Muscle of leg (tissue), 16 donors: Measurements from ENCODE around the gene USP17L24. TPM values are rescaled to one million over a fixed set of nuclear protein-coding genes. Genes with fewer than 3 reads are reported as not detected.
"Not testable (repeated sequence)": the region's sequence is repeated elsewhere in the genome, so short reads cannot be mapped to it uniquely, and the experiment has no call there.

Experiments used
- DNase-seq: peaks from one replicate; pipeline ENCODE4 v3.0.0; 2013
- H3K27ac ChIP-seq: one replicate; pipeline ENCODE4 v1.5.1; 2013; ENCODE audit warnings: mild to moderate bottlenecking, low read length, control low read depth
- H3K27me3 ChIP-seq: one replicate; pipeline ENCODE4 v1.6.1; 2013; ENCODE audit warnings: low read length; ENCODE audit not compliant: control insufficient read depth, insufficient read depth
- H3K36me3 ChIP-seq: one replicate; pipeline ENCODE4 v1.6.1; 2013; ENCODE audit warnings: low read length; ENCODE audit not compliant: control insufficient read depth, insufficient read depth
- H3K4me1 ChIP-seq: one replicate; pipeline ENCODE4 v1.6.1; 2013; ENCODE audit warnings: low read length; ENCODE audit not compliant: control insufficient read depth, insufficient read depth
- H3K4me3 ChIP-seq: one replicate; pipeline ENCODE4 v1.5.1; 2013; ENCODE audit warnings: low read length, control low read depth
- H3K9me3 ChIP-seq: replicated peaks from 2 replicates; pipeline ENCODE4 v1.6.1; 2013; ENCODE audit warnings: low read depth, low read length; ENCODE audit not compliant: control insufficient read depth
- WGBS: methylation state at CpG from one replicate; pipeline ENCODE4 v1.1.5; 2013; ENCODE audit warnings: missing lambda C conversion rate; ENCODE audit not compliant: insufficient coverage; 5-methylcytosine and 5-hydroxymethylcytosine counted together
- long read RNA-seq, 11 donors: transcript quantifications; one replicate each; lab custom pipeline, GENCODE V29; 2026
- polyA plus RNA-seq, 8 donors: library from polyadenylated mRNA; unstranded; fragments of 120-200 nt; gene quantifications; one replicate each; pipeline versions ENCODE4 v1.2.1 to v1.2.3, GENCODE V29; 2013; ENCODE audit warnings: inconsistent platforms in 1 of 8, low replicate concordance in 1 of 8; ENCODE audit not compliant: insufficient read length in 8 of 8, insufficient read depth in 1 of 8
- total RNA-seq: library from RNA; stranded (reverse); fragments of 120-200 nt; gene quantifications from one replicate; pipeline ENCODE4 v1.2.4, GENCODE V29; 2013

Gene USP17L24, protein sequence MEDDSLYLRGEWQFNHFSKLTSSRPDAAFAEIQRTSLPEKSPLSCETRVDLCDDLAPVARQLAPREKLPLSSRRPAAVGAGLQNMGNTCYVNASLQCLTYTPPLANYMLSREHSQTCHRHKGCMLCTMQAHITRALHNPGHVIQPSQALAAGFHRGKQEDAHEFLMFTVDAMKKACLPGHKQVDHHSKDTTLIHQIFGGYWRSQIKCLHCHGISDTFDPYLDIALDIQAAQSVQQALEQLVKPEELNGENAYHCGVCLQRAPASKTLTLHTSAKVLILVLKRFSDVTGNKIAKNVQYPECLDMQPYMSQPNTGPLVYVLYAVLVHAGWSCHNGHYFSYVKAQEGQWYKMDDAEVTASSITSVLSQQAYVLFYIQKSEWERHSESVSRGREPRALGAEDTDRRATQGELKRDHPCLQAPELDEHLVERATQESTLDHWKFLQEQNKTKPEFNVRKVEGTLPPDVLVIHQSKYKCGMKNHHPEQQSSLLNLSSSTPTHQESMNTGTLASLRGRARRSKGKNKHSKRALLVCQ
- total RNA-seq (not detected), polyA plus RNA-seq (not detected)
- long read RNA-seq, donor 1, result 0 reads
- long read RNA-seq, donor 2, result 0 reads
- long read RNA-seq, donor 3, result 0 reads
- long read RNA-seq, donor 4, result 0 reads
- long read RNA-seq, donor 5, result 0 reads
- long read RNA-seq, donor 6, result 0 reads
- long read RNA-seq, donor 7, result 0 reads
- long read RNA-seq, donor 8, result 0 reads
- long read RNA-seq, donor 9, result 0 reads
- long read RNA-seq, donor 10, result 0 reads
- long read RNA-seq, donor 11, result 0 reads

DNA sequence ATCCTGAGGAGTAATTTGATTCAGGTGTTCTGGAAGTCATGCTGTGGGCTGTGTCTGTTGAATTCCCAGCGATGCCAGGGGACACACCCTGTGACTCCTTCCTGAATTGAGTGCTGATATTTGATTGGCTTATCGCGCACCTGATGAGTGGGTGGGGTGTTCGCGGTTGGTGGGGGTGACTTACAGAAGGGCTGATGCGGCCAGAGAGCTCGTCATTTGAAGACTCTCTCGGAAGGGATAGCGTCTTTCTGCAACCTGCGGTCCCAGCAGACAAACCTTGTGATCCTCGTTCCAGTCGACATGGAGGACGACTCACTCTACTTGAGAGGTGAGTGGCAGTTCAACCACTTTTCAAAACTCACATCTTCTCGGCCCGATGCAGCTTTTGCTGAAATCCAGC is at the start of gene USP17L24:
Gene USP17L24, plus strand, starts transcription at position 301 of the 400 bp plus-strand sequence. Its CDS starts 0 bp downstream, at position 301.
- DNase-seq, H3K4me1 ChIP-seq, H3K36me3 ChIP-seq, H3K27ac ChIP-seq, H3K4me3 ChIP-seq, H3K27me3 ChIP-seq, H3K9me3 ChIP-seq: not testable (repeated sequence)
- WGBS, result no CpG with 5 or more reads among the region's 15 CpGs

DNA sequence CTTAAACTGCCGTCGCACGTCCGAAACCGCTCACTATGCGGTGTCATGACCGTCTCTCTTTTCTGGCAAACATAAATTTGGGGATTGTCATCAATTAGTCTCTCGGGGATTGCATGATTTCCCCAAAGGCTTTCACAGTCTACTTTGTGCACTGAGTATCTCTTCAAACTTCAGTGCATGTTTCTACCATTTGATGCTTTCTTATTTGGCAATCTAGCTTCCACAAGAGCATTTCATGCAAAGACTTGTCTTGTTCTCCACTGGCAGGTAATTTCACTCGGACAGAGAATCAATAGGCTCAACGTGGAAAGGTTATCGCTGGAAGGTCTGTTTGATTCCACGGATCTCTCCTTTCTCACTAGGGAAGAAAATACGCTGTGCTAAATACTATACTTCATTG is 774 bp upstream of the USP17L24 start:
- not testable (repeated sequence) for DNase-seq

DNA sequence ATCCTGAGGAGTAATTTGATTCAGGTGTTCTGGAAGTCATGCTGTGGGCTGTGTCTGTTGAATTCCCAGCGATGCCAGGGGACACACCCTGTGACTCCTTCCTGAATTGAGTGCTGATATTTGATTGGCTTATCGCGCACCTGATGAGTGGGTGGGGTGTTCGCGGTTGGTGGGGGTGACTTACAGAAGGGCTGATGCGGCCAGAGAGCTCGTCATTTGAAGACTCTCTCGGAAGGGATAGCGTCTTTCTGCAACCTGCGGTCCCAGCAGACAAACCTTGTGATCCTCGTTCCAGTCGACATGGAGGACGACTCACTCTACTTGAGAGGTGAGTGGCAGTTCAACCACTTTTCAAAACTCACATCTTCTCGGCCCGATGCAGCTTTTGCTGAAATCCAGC is 4.6 kb downstream of the USP17L24 start, which contains the start of gene USP17L25:
Gene USP17L25, plus strand, starts transcription at position 301 of the 400 bp plus-strand sequence. Its CDS starts 0 bp downstream, at position 301.
- WGBS, result no CpG with 5 or more reads among the region's 15 CpGs
- H3K27ac ChIP-seq, H3K36me3 ChIP-seq, H3K9me3 ChIP-seq, H3K4me1 ChIP-seq, H3K27me3 ChIP-seq, DNase-seq, H3K4me3 ChIP-seq: not testable (repeated sequence)

More for the DNA sequence above, 774 bp upstream of the USP17L24 start:
- not testable (repeated sequence) for H3K27ac ChIP-seq, H3K27me3 ChIP-seq, H3K36me3 ChIP-seq, H3K4me3 ChIP-seq, H3K4me1 ChIP-seq, H3K9me3 ChIP-seq
- no CpG with 5 or more reads among the region's 13 CpGs for WGBS

DNA sequence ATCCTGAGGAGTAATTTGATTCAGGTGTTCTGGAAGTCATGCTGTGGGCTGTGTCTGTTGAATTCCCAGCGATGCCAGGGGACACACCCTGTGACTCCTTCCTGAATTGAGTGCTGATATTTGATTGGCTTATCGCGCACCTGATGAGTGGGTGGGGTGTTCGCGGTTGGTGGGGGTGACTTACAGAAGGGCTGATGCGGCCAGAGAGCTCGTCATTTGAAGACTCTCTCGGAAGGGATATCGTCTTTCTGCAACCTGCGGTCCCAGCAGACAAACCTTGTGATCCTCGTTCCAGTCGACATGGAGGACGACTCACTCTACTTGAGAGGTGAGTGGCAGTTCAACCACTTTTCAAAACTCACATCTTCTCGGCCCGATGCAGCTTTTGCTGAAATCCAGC is 9.4 kb downstream of the USP17L24 start, which contains the start of gene USP17L26:
Gene USP17L26, plus strand, starts transcription at position 301 of the 400 bp plus-strand sequence. Its CDS starts 0 bp downstream, at position 301.
- WGBS, result no CpG with 5 or more reads among the region's 15 CpGs
- not testable (repeated sequence) for H3K4me3 ChIP-seq, H3K27me3 ChIP-seq, DNase-seq, H3K27ac ChIP-seq, H3K36me3 ChIP-seq, H3K9me3 ChIP-seq, H3K4me1 ChIP-seq

DNA sequence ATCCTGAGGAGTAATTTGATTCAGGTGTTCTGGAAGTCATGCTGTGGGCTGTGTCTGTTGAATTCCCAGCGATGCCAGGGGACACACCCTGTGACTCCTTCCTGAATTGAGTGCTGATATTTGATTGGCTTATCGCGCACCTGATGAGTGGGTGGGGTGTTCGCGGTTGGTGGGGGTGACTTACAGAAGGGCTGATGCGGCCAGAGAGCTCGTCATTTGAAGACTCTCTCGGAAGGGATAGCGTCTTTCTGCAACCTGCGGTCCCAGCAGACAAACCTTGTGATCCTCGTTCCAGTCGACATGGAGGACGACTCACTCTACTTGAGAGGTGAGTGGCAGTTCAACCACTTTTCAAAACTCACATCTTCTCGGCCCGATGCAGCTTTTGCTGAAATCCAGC is 14.1 kb downstream of the USP17L24 start, which contains the start of gene USP17L5:
Gene USP17L5, plus strand, starts transcription at position 301 of the 400 bp plus-strand sequence. Its CDS starts 0 bp downstream, at position 301.
- not testable (repeated sequence) for H3K4me3 ChIP-seq, H3K27me3 ChIP-seq, H3K27ac ChIP-seq, H3K36me3 ChIP-seq, DNase-seq, H3K4me1 ChIP-seq, H3K9me3 ChIP-seq
- WGBS, result no CpG with 5 or more reads among the region's 15 CpGs

DNA sequence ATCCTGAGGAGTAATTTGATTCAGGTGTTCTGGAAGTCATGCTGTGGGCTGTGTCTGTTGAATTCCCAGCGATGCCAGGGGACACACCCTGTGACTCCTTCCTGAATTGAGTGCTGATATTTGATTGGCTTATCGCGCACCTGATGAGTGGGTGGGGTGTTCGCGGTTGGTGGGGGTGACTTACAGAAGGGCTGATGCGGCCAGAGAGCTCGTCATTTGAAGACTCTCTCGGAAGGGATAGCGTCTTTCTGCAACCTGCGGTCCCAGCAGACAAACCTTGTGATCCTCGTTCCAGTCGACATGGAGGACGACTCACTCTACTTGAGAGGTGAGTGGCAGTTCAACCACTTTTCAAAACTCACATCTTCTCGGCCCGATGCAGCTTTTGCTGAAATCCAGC is 18.9 kb downstream of the USP17L24 start, which contains the start of gene USP17L27:
Gene USP17L27, plus strand, starts transcription at position 301 of the 400 bp plus-strand sequence. Its CDS starts 0 bp downstream, at position 301.
- no CpG with 5 or more reads among the region's 15 CpGs for WGBS
- not testable (repeated sequence) for H3K4me3 ChIP-seq, H3K27me3 ChIP-seq, DNase-seq, H3K4me1 ChIP-seq, H3K36me3 ChIP-seq, H3K9me3 ChIP-seq, H3K27ac ChIP-seq

DNA sequence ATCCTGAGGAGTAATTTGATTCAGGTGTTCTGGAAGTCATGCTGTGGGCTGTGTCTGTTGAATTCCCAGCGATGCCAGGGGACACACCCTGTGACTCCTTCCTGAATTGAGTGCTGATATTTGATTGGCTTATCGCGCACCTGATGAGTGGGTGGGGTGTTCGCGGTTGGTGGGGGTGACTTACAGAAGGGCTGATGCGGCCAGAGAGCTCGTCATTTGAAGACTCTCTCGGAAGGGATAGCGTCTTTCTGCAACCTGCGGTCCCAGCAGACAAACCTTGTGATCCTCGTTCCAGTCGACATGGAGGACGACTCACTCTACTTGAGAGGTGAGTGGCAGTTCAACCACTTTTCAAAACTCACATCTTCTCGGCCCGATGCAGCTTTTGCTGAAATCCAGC is 23.6 kb downstream of the USP17L24 start, which contains the start of gene USP17L28:
Gene USP17L28, plus strand, starts transcription at position 301 of the 400 bp plus-strand sequence. Its CDS starts 0 bp downstream, at position 301.
- not testable (repeated sequence) for H3K4me1 ChIP-seq, H3K27me3 ChIP-seq, H3K36me3 ChIP-seq, H3K4me3 ChIP-seq, H3K27ac ChIP-seq, H3K9me3 ChIP-seq, DNase-seq
- no CpG with 5 or more reads among the region's 15 CpGs for WGBS

DNA sequence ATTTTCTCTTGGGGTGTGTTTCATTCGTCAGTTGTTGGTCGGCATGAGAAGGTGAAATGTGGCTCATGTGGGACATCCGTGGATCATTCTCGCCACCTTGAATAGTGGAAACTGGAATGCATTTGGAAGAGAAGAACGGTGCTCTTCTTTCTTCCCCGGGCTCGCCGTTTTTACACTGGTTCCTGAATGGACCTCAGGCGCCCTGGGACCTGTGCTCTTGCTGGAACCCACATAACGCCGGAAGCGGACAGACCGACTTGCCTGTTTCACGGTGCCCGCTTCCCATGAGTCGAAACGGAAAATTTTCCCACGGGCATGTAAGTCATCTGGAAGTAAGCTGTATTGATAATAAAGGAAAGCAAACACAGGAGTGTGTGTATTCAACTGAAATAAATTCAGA is 25.9 kb downstream of the USP17L24 start:
- H3K27ac ChIP-seq, H3K36me3 ChIP-seq, DNase-seq, H3K27me3 ChIP-seq, H3K9me3 ChIP-seq, H3K4me1 ChIP-seq, H3K4me3 ChIP-seq: not testable (repeated sequence)
- 94% methylated on average over 10 of the region's 18 CpGs for WGBS

DNA sequence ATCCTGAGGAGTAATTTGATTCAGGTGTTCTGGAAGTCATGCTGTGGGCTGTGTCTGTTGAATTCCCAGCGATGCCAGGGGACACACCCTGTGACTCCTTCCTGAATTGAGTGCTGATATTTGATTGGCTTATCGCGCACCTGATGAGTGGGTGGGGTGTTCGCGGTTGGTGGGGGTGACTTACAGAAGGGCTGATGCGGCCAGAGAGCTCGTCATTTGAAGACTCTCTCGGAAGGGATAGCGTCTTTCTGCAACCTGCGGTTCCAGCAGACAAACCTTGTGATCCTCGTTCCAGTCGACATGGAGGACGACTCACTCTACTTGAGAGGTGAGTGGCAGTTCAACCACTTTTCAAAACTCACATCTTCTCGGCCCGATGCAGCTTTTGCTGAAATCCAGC is 28.4 kb downstream of the USP17L24 start, which contains the start of gene USP17L29:
Gene USP17L29, plus strand, starts transcription at position 301 of the 400 bp plus-strand sequence. Its CDS starts 0 bp downstream, at position 301.
- DNase-seq, H3K27ac ChIP-seq, H3K27me3 ChIP-seq, H3K36me3 ChIP-seq, H3K4me1 ChIP-seq, H3K9me3 ChIP-seq, H3K4me3 ChIP-seq: not testable (repeated sequence)
- WGBS, result no CpG with 5 or more reads among the region's 15 CpGs

DNA sequence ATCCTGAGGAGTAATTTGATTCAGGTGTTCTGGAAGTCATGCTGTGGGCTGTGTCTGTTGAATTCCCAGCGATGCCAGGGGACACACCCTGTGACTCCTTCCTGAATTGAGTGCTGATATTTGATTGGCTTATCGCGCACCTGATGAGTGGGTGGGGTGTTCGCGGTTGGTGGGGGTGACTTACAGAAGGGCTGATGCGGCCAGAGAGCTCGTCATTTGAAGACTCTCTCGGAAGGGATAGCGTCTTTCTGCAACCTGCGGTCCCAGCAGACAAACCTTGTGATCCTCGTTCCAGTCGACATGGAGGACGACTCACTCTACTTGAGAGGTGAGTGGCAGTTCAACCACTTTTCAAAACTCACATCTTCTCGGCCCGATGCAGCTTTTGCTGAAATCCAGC is 37.9 kb downstream of the USP17L24 start, which contains the start of gene USP17L30:
Gene USP17L30, plus strand, starts transcription at position 301 of the 400 bp plus-strand sequence. Its CDS starts 0 bp downstream, at position 301.
- H3K27me3 ChIP-seq, H3K4me1 ChIP-seq, DNase-seq, H3K36me3 ChIP-seq, H3K27ac ChIP-seq, H3K9me3 ChIP-seq, H3K4me3 ChIP-seq: not testable (repeated sequence)
- WGBS, result no CpG with 5 or more reads among the region's 15 CpGs
